ENCODE measurements around the gene AGBL2.

DNA sequence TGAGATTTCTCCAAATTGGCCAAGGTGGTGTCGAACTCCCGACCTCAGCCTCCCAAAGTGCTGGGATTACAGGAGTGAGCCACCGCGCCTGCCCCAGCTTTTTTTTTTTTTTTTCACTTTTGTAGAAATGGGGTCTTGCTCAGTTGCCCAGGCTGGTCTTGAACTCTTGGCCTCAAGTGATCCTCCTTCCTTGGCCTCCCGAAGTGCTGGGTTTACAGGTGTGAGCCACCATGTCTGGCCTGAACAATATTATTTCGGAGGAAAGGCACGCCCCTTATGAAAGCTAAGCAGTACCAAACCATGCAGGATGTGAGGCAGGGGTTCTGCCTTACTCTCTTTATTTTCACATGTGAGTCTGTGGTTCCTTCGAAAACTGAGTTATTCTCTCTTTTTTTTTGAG, 88.9 kb downstream of the AGBL2 start:
- TF ChIP-seq RFX5 (IDR thresholded peaks at IDR 0.05; ENCODE audit: borderline replicate concordance, low read depth, low read length) (no peak), RAD21 (IDR thresholded peaks at IDR 0.05 in 1 of 2, conservative IDR thresholded peaks at IDR 0.05 in 1 of 2; ENCODE audit: low read depth in 2 of 2, low read length in 2 of 2) (no peak), POLR2AphosphoS5 (IDR thresholded peaks at IDR 0.05; ENCODE audit: low read depth, low read length) (no peak), EGR1 (IDR thresholded peaks at IDR 0.05; ENCODE audit: borderline replicate concordance, low read depth, low read length) (no peak), SRF (IDR thresholded peaks at IDR 0.05; ENCODE audit: low read depth, low read length) (no peak), CEBPB (IDR thresholded peaks at IDR 0.05; ENCODE audit: low read depth, low read length) (no peak), POLR2A (IDR thresholded peaks at IDR 0.05; ENCODE audit: control extremely low read depth in 1 of 2, low read depth in 2 of 2, low read length in 2 of 2) (no peak), SIX5 (IDR thresholded peaks at IDR 0.05; ENCODE audit: low read depth, low read length) (no peak), HDAC6 (IDR thresholded peaks at IDR 0.05; ENCODE audit: low read depth, low read length) (no peak), KDM1A (IDR thresholded peaks at IDR 0.05; ENCODE audit: borderline replicate concordance, low read length) (no peak), ATF2 (IDR thresholded peaks at IDR 0.05; ENCODE audit: low read length) (no peak), RXRA (IDR thresholded peaks at IDR 0.05; ENCODE audit: insufficient read depth, low read depth, low read length) (no peak)
- TF ChIP-seq, protein P1, sequence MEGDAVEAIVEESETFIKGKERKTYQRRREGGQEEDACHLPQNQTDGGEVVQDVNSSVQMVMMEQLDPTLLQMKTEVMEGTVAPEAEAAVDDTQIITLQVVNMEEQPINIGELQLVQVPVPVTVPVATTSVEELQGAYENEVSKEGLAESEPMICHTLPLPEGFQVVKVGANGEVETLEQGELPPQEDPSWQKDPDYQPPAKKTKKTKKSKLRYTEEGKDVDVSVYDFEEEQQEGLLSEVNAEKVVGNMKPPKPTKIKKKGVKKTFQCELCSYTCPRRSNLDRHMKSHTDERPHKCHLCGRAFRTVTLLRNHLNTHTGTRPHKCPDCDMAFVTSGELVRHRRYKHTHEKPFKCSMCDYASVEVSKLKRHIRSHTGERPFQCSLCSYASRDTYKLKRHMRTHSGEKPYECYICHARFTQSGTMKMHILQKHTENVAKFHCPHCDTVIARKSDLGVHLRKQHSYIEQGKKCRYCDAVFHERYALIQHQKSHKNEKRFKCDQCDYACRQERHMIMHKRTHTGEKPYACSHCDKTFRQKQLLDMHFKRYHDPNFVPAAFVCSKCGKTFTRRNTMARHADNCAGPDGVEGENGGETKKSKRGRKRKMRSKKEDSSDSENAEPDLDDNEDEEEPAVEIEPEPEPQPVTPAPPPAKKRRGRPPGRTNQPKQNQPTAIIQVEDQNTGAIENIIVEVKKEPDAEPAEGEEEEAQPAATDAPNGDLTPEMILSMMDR (IDR thresholded peaks at IDR 0.05; ENCODE audit: control extremely low read depth in 1 of 3, insufficient read depth in 1 of 3, low read depth in 1 of 3, low read length in 3 of 3) = no peak

Measured in H1 (cell line).